ENCODE data around the gene CHML.

CHML gene

GRCh38 chr1:241678536-241678935 is 38.4 kb upstream of the CHML start:
- Histone ChIP-seq H3K79me2 (ENCODE audit: insufficient read depth, low read length) (no peaks in the 10 kb centered on the region), H4K20me1 (ENCODE audit: low read depth, low read length) (no peaks in the 10 kb centered on the region), H3K27me3 (ENCODE audit: low read length) (no peaks in the 10 kb centered on the region), H3K27ac (ENCODE audit: low read depth, low read length) (no peak overlapping the region), H3K36me3 (ENCODE audit: low read length) (no peaks in the 10 kb centered on the region), H3K4me3 (ENCODE audit: insufficient read depth, low read length, poor library complexity, severe bottlenecking) (no peak overlapping the region), H3K9ac (ENCODE audit: low read length) (no peak overlapping the region), H3K9me2 (replicated peaks; ENCODE audit: insufficient read depth, low read length) (no peaks in the 10 kb centered on the region), H3K4me2 (ENCODE audit: low read depth, low read length, poor library complexity, severe bottlenecking) (no peak overlapping the region), H3F3A (ENCODE audit: insufficient read depth) (no peaks in the 10 kb centered on the region), H2AFZ (ENCODE audit: low read depth, low read length, severe bottlenecking) (no peak overlapping the region), H3K9me3 (ENCODE audit: insufficient read depth, low read length) (no peaks in the 10 kb centered on the region)
- TF ChIP-seq EZH2phosphoT487 (conservative IDR thresholded peaks at IDR 0.05; ENCODE audit: low read length) (no peak), CTCF (IDR thresholded peaks at IDR 0.05; ENCODE audit: insufficient read depth, low read length, poor library complexity, severe bottlenecking) (no peak)

- Histone ChIP-seq H3K9me2 (replicated peaks; ENCODE audit: insufficient read depth, low read length) (no peaks in the 10 kb centered on the region), H3K79me2 (ENCODE audit: insufficient read depth, low read length) (no peaks in the 10 kb centered on the region), H3K36me3 (ENCODE audit: low read length) (no peaks in the 10 kb centered on the region), H2AFZ (ENCODE audit: low read depth, low read length, severe bottlenecking) (no peak overlapping the region), H3K4me3 (ENCODE audit: insufficient read depth, low read length, poor library complexity, severe bottlenecking) (no peak overlapping the region), H3K4me2 (ENCODE audit: low read depth, low read length, poor library complexity, severe bottlenecking) (no peak overlapping the region), H3F3A (ENCODE audit: insufficient read depth) (no peaks in the 10 kb centered on the region), H3K9me3 (ENCODE audit: insufficient read depth, low read length) (no peaks in the 10 kb centered on the region), H3K27ac (ENCODE audit: low read depth, low read length) (no peak overlapping the region), H4K20me1 (ENCODE audit: low read depth, low read length) (no peaks in the 10 kb centered on the region), H3K27me3 (ENCODE audit: low read length) (no peaks in the 10 kb centered on the region), H3K9ac (ENCODE audit: low read length) (no peak overlapping the region)
- TF ChIP-seq EZH2phosphoT487 (conservative IDR thresholded peaks at IDR 0.05; ENCODE audit: low read length) (no peak), CTCF (IDR thresholded peaks at IDR 0.05; ENCODE audit: insufficient read depth, low read length, poor library complexity, severe bottlenecking) (no peak)
Observed at GRCh38 chr1:241677201-241677600, 37.0 kb upstream of the CHML start.

- H4K20me1 ChIP-seq (ENCODE audit: low read depth, low read length), result no peaks in the 10 kb centered on the region
- H3K9me2 ChIP-seq (replicated peaks; ENCODE audit: insufficient read depth, low read length), result no peaks in the 10 kb centered on the region
- H3K36me3 ChIP-seq (ENCODE audit: low read length), result no peaks in the 10 kb centered on the region
- no peaks in the 10 kb centered on the region for H3K27me3 ChIP-seq (ENCODE audit: low read length)
- no peak overlapping the region for H3K9ac ChIP-seq (ENCODE audit: low read length)
- H3K79me2 ChIP-seq (ENCODE audit: insufficient read depth, low read length), result no peaks in the 10 kb centered on the region
- H3K27ac ChIP-seq (ENCODE audit: low read depth, low read length), result no peak overlapping the region
- no peak overlapping the region for H2AFZ ChIP-seq (ENCODE audit: low read depth, low read length, severe bottlenecking)
- no peaks in the 10 kb centered on the region for H3F3A ChIP-seq (ENCODE audit: insufficient read depth)
- no peak for TF ChIP-seq CTCF (IDR thresholded peaks at IDR 0.05; ENCODE audit: insufficient read depth, low read length, poor library complexity, severe bottlenecking)
- TF ChIP-seq EZH2phosphoT487 (conservative IDR thresholded peaks at IDR 0.05; ENCODE audit: low read length), result no peak
- no peak overlapping the region for H3K4me3 ChIP-seq (ENCODE audit: insufficient read depth, low read length, poor library complexity, severe bottlenecking)
- no peak overlapping the region for H3K4me2 ChIP-seq (ENCODE audit: low read depth, low read length, poor library complexity, severe bottlenecking)
- no peaks in the 10 kb centered on the region for H3K9me3 ChIP-seq (ENCODE audit: insufficient read depth, low read length)
Observed at GRCh38 chr1:241675983-241676382, 35.8 kb upstream of the CHML start.
